Activated CD8-positive, alpha-beta memory T cell treated with anti-CD3 and anti-CD28 coated beads for 36 hours (primary cell): ENCODE data around the gene GMCL2. TPM values are rescaled to one million over a fixed set of nuclear protein-coding genes. Genes with fewer than 3 reads are reported as not detected.

Experiments
- CTCF ChIA-PET: fragments of 350-600 bp; sonication (Branson Sonifier 250); formaldehyde crosslinking; loops from one replicate; lab custom pipeline; 2021; ENCODE audit warnings: antibody characterized with exemption; lab: Charles Lee
- POLR2A ChIA-PET: fragments of 350-600 bp; sonication (Branson Sonifier 250); formaldehyde crosslinking; loops from one replicate; lab custom pipeline; 2021; ENCODE audit warnings: antibody characterized with exemption; lab: Charles Lee
- total RNA-seq, 2 experiments: library from RNA; stranded (reverse); gene quantifications; one replicate each; pipeline ENCODE4 v1.2.3, GENCODE V29; 2021

The GMCL2 gene
- total RNA-seq, 2 experiments from 2014 or later, result not detected

DNA sequence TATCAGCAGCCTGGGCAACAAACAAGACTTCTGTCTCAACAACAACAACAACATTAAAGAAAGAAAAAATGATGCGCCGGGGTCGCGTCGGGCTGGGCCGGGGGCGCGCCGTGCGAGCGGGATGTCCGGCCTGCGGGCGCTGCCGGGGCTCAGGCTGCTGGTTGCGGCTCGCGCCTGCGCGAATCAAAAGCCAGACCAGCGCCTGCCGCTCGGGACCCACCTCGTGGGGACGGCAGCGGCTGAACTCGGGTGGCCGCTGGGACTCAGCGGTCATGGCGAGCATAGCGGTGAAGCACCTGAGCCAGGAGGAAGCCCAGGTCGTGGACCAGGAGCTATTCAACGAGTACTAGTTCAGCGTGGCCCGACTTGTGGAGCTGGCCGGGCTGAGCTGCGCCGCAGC, 21.6 kb downstream of the GMCL2 start:
- ChIA-PET CTCF (no interaction called here), POLR2A (no interaction called here)

DNA sequence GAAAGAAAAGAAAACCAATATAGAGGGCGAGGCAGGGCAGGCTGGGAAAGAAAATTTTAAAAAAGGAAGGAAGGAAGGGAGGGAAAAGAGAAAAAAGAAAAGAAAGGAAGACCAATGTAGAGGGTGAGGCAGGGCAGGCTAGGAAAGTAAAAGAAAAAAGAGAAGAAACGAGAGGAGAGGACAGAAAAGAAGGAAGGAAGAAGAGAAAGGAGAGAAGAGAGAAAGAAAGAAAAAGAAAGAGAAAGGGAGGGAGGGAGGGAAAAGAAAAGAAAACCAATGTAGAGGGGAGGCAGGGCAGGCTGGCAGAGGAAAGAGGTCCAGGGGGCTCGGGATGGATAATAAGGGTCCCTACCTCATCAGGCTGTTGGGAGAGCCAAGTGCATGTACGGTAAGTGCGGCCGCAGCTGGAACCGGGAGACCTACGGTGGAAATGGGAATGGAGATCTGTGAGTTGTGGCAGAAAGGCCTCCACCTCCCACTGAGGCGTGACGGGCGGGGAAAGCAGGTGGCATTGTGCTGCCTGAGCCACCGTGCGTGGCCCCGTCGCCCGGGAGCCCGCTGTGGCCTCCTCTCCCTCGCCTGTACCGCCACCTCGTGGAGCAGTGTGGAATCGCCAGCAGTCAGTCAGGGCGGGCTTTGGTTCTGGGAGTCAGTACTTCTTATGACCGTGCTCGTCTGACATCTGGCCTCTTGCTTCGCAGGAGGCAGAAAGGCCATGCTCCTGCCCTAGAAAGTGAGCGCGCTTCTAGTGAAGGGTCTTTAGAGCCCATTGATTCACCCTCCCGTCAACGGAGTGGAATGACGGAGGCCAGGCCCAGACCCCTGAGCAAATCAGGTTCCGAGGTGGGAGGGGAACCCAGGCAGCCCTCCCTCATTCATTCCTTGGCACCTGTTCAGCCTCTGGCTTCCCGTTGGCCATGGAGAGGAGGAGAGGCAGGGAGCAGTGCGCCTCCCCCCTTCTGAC, 23.1 kb downstream of the GMCL2 start:
- CTCF ChIA-PET, result interaction anchor here (0.7 to 3.0 kb wide), 6 partner anchors 11 to 1669 kb away, joined by 3 to 33 read pairs (median 4); partner anchors contain the start of gene NHP2
- POLR2A ChIA-PET, result no interaction called here

DNA sequence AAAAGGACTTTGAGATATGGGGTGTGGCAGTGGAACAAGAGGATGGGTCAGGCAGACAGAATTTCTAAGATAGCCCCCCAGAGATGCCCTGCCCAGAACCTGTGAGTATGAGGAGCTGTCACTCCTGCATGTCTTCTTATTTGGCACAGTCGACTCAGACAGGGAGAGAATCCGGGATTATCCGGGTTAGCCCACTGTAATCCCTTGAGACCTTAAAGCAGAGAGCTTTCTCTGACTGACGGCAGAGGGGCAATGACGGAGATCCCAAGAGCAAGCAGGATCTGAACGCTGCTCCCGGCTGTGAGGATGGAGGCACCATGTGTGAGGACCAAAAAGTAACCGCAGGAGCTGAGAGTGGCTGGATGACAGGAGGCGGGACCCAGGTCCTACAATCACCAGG, 24.7 kb downstream of the GMCL2 start:
- ChIA-PET CTCF (interaction anchor here (0.6 to 3.0 kb wide), 5 partner anchors 13 to 86 kb away, joined by 3 to 33 read pairs (median 3); no protein-coding TSS in a partner anchor), POLR2A (no interaction called here)

DNA sequence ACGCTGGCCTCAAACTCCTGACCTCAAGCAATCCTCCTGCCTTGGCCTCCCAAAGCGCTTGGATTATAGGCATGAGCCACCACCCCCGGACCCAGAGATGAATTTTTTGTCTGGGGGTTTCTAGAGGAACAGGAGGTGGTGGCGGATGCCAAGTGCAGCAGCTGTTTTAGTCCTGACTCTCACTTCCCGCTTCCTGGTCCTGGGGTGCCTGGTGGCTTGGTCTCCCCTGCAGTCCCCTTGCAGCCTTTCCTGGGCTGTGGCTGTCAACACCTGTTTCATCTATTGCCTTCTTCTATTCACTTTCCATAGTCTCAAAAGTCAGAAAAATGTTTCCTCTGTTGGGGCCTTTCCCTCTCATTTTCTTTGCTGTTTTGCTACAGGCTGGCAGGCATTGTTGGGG, 27.0 kb downstream of the GMCL2 start:
- ChIA-PET POLR2A (no interaction called here), CTCF (no interaction called here)

DNA sequence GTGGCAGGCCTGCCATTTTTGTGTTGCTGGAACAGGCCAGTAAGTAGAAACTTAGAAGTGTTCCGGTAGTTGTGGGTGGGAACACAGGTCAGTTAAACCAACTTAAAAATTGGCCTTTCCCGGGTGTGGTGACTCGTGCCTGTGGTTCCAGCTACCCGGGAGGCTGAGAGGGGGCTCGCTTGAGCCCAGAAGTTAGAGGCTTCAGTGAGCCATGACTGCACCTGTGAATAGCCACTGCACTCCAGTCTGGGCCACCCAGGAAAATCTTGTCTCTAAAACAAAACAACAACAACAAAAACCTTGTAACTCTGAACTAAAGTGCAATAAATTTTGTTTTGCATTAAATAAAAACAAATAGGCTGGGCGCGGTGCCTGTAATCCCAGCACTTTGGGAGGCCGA, 32.1 kb downstream of the GMCL2 start:
- CTCF ChIA-PET, result interaction anchor here (0.9 to 6.4 kb wide), 4 partner anchors 9 to 80 kb away, joined by 3 to 31 read pairs (median 8); no protein-coding TSS in a partner anchor
- POLR2A ChIA-PET, result no interaction called here

DNA sequence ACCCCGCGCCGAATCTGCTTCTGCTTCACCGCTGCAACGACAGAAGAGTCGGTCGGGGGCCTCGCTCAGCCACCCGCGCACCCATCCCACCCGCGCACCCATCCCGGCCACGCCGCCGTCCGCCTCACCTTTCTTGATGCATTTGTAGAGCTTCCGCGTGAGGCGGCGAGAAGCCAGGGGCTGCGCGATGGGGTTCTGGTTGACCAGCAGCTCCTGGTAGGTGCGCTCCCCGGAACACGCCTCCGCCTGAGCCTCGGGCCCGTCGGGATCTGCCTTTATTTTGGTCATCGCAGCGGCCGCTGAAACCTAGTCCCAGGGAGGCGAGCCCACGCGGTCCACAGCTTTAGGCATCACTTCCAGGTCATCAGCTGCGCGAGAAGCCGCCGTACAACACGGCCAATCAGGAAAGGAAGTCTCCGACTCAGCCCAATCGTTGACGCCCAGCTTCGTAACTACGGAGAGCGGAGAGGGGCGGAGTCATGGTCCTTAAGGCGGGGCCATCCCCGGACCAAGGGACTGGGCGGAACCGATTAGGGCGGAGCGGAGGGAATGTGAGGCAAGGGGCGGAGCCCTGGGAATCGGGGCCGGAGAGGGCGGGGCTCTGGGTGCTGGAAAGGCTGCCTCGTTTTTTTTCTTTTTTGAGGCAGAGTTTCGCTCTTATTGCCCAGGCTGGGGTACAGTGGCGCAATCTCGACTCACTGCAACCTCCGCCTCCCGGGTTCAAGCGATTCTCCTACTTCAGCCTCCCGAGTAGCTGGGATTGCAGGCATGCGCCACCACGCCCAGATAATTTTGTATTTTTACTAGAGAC, 33.4 kb downstream of the GMCL2 start, which contains the start of gene NHP2:
TSS of gene NHP2 (minus strand) at position 356 of the 811 bp plus-strand sequence. CDS start at position 288, 68 bp downstream.
- ChIA-PET POLR2A (interaction anchor here (0.7 to 1.6 kb wide), 5 partner anchors 13 to 53 kb away, joined by 3 to 11 read pairs (median 4); partner anchors contain the start of genes HNRNPAB and RMND5B), CTCF (interaction anchor here (1.2 to 6.4 kb wide), 3 partner anchors 10 to 78 kb away, joined by 4 to 31 read pairs (median 5); no protein-coding TSS in a partner anchor)

DNA sequence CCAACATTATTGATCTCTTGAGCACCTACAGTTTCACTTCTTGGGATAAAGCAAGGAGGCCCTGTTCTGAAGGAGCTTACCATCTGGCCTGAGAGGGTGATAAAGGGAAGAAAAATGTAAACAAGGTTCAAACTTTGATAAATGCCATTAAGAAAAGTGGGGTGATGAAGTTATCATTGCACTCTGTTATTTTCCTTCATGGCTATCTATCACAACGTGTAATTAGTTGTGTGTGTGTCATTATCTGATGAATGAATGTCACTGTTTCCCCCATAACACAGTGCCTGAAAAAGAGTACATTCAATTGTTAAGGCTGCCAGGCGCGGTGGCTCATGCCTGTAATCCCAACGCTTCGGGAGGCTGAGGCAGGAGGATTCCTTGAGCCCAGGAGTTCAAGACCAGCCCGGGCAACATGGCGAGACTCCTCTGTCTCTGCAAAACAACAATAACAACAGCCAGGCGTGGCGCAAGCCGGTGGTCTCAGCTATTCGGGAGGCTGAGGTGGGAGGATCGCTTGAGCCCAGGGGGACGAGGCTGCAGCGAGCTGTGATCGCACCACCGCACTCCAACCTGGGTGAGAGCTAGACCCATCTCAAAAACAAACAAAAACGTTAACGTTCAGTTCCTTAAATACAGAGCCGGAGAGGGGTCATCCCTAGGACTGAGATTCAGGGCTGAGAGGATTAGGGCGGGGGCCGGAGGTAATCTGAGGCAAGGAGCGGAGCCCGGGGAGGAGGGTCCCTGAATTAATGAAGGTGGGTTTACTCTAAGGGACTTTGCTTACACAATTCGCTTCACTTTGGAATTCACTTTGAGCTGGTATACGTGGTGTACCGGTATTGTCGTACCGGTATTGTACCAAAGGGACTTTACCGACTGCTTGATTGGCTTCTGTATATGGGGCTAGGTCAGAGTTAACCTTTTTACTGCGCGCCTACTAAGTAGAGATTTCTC, 34.4 kb downstream of the GMCL2 start:
- POLR2A ChIA-PET, result interaction anchor here (1.2 to 1.6 kb wide), 4 partner anchors 36 to 54 kb away, joined by 3 to 11 read pairs (median 4); partner anchors contain the start of gene HNRNPAB
- CTCF ChIA-PET, result interaction anchor here (0.6 to 6.4 kb wide), 5 partner anchors 11 to 97 kb away, joined by 3 to 31 read pairs (median 4); no protein-coding TSS in a partner anchor

DNA sequence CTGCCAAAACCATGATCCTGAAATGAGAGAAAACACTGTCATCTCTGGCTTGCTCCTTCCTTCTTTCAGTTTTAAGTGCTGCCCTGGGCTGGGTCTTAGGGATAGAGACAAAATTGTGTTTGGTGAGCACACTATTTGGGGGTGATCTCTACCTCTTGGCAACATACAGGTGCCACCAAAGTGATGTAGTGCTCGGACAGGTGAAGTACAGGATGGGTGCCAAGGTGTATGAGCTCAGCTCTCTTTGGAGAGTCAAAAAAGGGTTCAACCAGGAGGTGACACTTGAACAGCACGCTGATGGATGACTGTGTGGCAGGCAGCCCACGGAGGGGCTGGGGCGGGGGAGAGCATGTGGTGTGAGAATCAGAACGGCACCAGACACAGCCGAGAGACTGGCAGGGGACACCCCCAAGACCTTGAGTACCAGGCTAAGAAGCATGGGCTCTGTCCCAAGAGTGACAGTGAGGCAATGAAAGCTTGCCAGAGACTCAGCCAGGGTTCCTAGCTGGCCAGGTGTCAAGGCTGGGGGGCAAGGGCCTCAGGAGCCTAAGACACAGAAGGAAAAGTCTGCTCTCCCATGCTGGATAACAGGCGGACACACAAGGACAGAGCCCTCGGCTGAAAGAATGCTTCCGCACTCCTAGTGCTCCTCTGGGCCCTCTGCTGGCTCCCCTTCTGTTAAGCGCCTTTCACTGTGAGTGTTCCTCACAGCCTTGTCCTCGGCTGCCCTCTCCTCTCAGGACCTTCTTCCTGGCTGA, 36.0 kb downstream of the GMCL2 start:
- ChIA-PET POLR2A (no interaction called here), CTCF (interaction anchor here (0.6 to 2.3 kb wide), 2 partner anchors 14 to 34 kb away, joined by 4 to 9 read pairs; no protein-coding TSS in a partner anchor)

DNA sequence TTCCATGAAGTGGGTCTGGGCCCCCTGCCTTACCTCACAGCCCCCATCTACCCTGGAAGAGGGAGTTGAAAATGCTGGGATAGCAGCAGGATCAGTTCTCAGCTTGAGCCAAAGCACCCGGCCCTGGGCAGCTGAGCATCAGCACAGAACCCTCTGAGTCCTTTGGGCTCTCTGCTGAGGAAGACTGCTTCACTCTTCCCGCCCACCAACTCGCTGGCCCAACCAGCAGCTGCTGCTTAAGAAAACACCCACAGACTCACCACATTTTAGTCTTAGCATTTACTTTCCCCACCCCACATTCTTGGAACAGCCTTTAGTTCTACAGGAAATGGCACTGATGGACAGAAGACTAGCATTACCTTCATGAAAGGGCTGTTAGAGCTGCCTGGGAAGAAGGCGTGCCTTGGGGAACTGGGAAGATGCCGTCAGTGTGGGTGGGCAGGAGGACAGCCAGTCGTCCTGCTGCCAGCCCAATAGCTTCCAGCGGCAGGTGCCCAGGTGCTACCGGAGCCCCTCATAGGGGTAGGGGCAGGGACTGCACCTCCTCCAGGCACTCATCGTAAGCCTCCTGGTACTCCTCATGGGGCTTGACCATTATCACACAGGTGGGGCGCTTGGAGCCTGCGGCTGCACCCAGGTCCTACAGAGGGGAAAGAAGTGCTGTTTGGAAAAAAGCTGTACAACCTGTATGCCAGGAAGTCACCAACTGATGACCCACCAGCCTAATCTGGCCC, 37.8 kb downstream of the GMCL2 start:
- POLR2A ChIA-PET, result interaction anchor here (0.7 to 1.2 kb wide), 2 partner anchors 11 to 16 kb away, joined by 3 read pairs; no protein-coding TSS in a partner anchor
- CTCF ChIA-PET, result interaction anchor here (1.6 to 2.6 kb wide), 4 partner anchors 12 to 73 kb away, joined by 3 to 12 read pairs (median 10); no protein-coding TSS in a partner anchor

DNA sequence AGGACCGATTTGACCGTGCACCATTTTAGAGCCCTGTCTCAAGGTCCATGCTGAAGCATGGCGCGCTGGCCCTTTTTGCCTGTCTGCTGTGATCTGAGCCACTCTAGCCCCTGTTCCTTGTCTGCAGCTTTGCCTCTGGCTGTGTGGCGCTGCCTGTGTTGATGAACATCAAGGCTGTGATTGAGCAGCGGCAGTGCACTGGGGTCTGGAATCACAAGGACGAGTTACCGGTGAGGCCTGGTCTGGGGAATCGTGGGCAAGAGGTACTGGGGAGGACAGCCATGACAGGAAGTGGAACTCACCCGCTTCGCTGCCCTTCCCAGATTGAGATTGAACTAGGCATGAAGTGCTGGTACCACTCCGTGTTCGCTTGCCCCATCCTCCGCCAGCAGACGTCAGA, 39.8 kb downstream of the GMCL2 start:
- ChIA-PET POLR2A (no interaction called here), CTCF (interaction anchor here (1.3 to 2.6 kb wide), 2 partner anchors 12 to 71 kb away, joined by 5 to 12 read pairs; no protein-coding TSS in a partner anchor)

DNA sequence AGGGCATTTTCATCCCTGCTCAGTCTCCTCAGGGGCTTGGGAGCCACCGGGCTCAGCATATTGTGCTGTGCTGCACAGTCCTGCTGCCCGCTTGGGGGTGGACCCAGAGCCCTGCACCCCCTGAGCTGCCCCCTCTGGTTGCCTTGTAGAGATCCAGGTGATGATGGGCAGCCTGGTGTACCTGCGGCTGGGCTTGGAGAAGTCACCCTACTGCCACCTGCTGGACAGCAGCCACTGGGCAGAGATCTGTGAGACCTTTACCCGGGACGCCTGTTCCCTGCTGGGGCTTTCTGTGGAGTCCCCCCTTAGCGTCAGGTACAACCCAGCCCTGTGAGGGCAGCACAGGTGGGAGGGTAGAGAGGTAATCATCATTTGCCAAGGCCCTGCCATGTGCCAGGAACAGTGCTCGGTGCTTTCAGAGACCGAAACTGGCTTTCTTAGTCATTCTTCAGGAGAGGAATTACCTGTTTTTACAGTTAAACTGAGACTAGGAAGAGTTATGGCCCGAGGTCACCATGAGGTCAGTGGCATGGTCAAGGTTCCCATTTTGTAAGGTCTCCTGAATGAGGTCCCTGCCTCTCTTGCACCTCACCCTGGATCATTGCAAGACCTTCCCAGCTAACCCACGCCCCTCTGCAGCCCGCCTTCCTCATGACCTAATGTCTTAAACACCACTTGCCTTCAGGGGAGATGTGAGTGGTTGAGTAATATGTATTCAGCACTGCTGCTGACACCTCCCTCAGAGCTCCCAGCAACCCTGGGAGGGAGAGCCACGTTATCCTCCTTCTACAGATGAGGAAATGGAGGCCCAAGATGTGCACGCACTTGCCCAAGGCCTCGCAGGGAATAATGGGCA, 41.0 kb downstream of the GMCL2 start:
- POLR2A ChIA-PET, result interaction anchor here (0.5 kb wide), 1 partner anchor 41 kb away, joined by 3 read pairs; no protein-coding TSS in a partner anchor
- CTCF ChIA-PET, result interaction anchor here (0.9 to 3.1 kb wide), 6 partner anchors 11 to 71 kb away, joined by 3 to 34 read pairs (median 8); no protein-coding TSS in a partner anchor

DNA sequence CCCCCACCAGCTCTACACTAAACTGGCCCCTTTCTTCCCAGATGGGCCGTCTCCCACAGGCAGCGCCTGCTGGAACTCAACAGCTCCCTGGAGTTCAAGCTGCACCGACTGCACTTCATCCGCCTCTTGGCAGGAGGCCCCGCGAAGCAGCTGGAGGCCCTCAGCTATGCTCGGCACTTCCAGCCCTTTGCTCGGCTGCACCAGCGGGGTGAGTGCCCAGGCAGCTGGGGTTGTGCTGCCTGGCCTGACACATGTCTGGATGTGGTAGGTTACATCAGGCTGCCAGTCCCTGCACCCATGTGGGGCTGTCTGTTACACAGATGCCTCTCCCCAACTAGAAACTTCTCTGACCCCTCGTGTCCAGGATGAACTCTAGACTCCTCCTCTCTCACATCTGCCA, 43.3 kb downstream of the GMCL2 start:
- POLR2A ChIA-PET, result no interaction called here

DNA sequence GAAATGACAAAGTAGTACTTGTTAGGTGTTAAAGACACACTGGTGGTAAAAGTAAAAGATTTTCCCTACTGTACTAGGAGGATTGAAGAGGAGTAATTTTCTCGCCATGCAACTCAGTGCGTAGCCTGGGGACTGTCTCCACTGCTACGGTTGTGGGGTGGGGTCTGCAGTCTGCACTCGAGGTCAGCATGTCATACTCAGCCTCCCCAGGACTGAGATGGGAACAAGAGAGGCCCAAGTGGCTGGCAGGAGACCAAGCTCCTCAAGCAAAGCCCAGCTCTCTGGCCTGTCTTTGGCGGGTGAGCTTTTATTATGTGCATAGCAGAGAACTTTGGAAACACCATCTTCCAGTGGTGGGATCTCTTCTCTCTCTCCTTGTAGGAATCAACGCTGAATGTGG, 43.9 kb downstream of the GMCL2 start:
- ChIA-PET POLR2A (no interaction called here), CTCF (interaction anchor here (1.0 kb wide), 1 partner anchor 68 kb away, joined by 3 read pairs; no protein-coding TSS in a partner anchor)

More for the DNA sequence above, 43.3 kb downstream of the GMCL2 start:
- CTCF ChIA-PET, result interaction anchor here (2.9 to 3.1 kb wide), 2 partner anchors 24 to 69 kb away, joined by 12 to 34 read pairs; no protein-coding TSS in a partner anchor

DNA sequence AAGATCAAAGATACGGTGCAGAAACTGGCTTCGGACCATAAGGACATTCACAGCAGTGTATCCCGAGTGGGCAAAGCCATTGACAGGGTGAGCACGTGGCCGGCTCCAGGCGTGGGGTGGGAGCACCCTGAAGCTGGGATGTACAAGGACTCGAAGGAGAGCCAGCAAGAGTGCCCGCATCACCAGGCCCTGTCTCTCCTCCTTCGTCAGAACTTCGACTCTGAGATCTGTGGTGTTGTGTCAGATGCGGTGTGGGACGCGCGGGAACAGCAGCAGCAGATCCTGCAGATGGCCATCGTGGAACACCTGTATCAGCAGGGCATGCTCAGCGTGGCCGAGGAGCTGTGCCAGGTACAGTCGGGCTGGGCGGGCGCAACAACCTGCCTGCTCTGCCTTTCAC, 44.5 kb downstream of the GMCL2 start:
- POLR2A ChIA-PET, result no interaction called here
- CTCF ChIA-PET, result interaction anchor here (1.0 kb wide), 1 partner anchor 67 kb away, joined by 3 read pairs; no protein-coding TSS in a partner anchor

DNA sequence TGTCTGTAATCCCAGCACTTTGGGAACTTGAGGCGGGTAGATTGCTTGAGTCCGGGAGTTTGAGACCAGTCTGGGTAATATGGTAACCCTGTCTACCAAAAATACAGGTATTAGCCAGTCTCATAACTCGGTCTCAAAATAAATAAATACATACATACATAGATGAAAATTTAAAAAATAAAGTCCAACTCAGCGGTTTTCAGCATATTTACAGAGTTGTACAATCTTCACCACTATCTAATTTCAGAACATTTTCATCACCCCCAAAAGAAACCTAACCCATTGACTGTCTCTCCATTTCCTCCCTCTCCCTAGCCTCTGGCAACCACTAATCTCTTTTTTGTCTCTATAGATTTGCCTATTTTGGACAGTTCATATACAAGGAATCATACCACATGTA, 45.6 kb downstream of the GMCL2 start:
- CTCF ChIA-PET, result no interaction called here
- POLR2A ChIA-PET, result no interaction called here
